Measurements from ENCODE around the gene PIK3R6.

The PIK3R6 gene

DNA sequence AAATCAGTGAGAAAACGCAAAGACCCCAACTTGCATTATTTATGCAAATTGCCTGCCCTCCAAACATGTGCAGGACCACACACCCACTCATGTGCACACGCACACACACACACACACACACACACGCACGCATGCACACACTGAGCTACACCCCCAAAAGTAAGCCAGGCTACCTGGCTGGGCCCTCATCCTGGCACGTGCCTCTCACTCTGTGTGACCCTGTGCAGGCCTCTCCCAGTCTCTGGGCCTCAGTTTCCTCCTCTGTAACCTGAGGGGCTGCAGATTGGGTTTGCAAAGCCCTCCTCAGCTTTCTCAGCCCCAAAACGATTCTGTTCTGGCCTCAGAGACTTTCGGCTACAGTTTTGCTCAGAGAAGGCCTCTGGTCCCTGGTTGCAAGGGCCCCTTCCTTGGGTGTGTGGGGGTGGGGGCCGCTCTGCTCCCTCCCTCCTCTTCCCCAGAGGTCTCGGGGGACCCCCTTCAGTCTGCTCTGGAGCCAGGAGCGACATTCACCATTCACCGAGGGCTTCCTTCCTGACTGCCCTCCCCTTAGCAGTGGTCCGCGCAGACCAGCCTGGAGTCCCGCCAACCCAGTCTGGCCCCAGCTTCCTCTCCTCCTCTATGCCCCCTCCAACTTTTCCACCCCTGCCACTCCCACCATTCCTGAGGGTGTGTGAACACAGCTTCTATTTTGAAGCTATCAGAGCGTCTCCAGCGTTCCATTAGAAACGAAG, 5.4 kb upstream of the PIK3R6 start:
- H3K9ac ChIP-seq (ENCODE audit: insufficient read length), result no peak overlapping the region
- no peak for DNase-seq (ENCODE audit: low read depth, low spot score)
- no peak overlapping the region for H3K4me3 ChIP-seq
- no peaks in the 10 kb centered on the region for H3K9me3 ChIP-seq (ENCODE audit: low read depth, low read length)
- no peaks in the 10 kb centered on the region for H3K36me3 ChIP-seq (ENCODE audit: insufficient read depth, low read length)
- TF ChIP-seq FOXP2 (optimal IDR thresholded peaks at IDR 0.05; ENCODE audit: control extremely low read depth, extremely low read length, insufficient read depth) (no peak), EZH2 (IDR thresholded peaks at IDR 0.05) (no peak)
- no peak overlapping the region for H3K27ac ChIP-seq

- DNase-seq (ENCODE audit: low read depth, low spot score), result no peak
- Histone ChIP-seq H3K9ac (ENCODE audit: insufficient read length) (no peak overlapping the region), H3K9me3 (ENCODE audit: low read depth, low read length) (no peaks in the 10 kb centered on the region), H3K36me3 (ENCODE audit: insufficient read depth, low read length) (no peaks in the 10 kb centered on the region), H3K27ac (no peak overlapping the region), H3K4me3 (no peak overlapping the region)
- TF ChIP-seq EZH2 (IDR thresholded peaks at IDR 0.05), result no peak
- TF ChIP-seq POLR2AphosphoS5 (IDR thresholded peaks at IDR 0.05; ENCODE audit: borderline replicate concordance, low read depth, low read length), result no peak
Measured at GRCh38 chr17:8872036-8872704, 4.7 kb upstream of the PIK3R6 start.

DNA sequence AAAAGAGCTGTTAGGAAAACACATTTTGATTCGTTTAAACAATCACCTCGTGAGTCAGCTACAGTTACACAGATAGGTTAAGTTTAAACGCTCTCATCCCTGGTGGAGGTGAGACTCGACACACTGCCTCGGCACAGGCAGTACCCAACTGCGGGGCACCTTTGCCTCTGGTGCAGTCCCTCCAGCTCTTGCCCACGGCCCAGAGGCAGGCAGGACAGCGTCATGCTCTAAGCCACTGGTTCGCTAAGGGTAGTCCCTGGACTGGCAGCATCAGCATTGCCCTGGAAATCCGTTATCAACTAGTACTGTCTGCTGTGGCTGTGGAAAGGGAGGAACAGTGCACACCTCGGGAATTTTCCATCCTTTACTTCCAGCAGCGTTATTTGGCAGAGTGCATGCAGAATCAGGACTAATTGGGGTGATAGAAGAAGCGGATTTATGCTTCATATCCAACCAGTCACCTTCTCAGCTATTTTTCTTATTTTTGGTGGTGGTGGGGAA, 3.7 kb upstream of the PIK3R6 start:
- Histone ChIP-seq H3K9me3 (ENCODE audit: low read depth, low read length) (no peaks in the 10 kb centered on the region), H3K4me3 (no peak overlapping the region), H3K36me3 (ENCODE audit: insufficient read depth, low read length) (no peaks in the 10 kb centered on the region), H3K27ac (no peak overlapping the region), H3K9ac (ENCODE audit: insufficient read length) (no peak overlapping the region)
- TF ChIP-seq EZH2 (IDR thresholded peaks at IDR 0.05) (no peak), FOXP2 (optimal IDR thresholded peaks at IDR 0.05; ENCODE audit: control extremely low read depth, extremely low read length, insufficient read depth) (no peak), POLR2AphosphoS5 (IDR thresholded peaks at IDR 0.05; ENCODE audit: borderline replicate concordance, low read depth, low read length) (no peak)
- DNase-seq (ENCODE audit: low read depth, low spot score), result no peak

GRCh38 chr17:8870406-8871040, 3.0 kb upstream of the PIK3R6 start:
- Histone ChIP-seq H3K9ac (ENCODE audit: insufficient read length) (no peak overlapping the region), H3K9me3 (ENCODE audit: low read depth, low read length) (no peaks in the 10 kb centered on the region), H3K36me3 (ENCODE audit: insufficient read depth, low read length) (no peaks in the 10 kb centered on the region), H3K27ac (no peak overlapping the region), H3K4me3 (no peak overlapping the region)
- DNase-seq (ENCODE audit: low read depth, low spot score), result no peak
- TF ChIP-seq EZH2 (IDR thresholded peaks at IDR 0.05) (no peak), FOXP2 (optimal IDR thresholded peaks at IDR 0.05; ENCODE audit: control extremely low read depth, extremely low read length, insufficient read depth) (no peak), POLR2AphosphoS5 (IDR thresholded peaks at IDR 0.05; ENCODE audit: borderline replicate concordance, low read depth, low read length) (no peak)

GRCh38 chr17:8869114-8869815, 1.8 kb upstream of the PIK3R6 start:
- H3K9me3 ChIP-seq (ENCODE audit: low read depth, low read length), result no peaks in the 10 kb centered on the region
- DNase-seq (ENCODE audit: low read depth, low spot score), result no peak
- no peaks in the 10 kb centered on the region for H3K36me3 ChIP-seq (ENCODE audit: insufficient read depth, low read length)
- H3K9ac ChIP-seq (ENCODE audit: insufficient read length), result no peak overlapping the region
- H3K4me3 ChIP-seq, result no peak overlapping the region
- H3K27ac ChIP-seq, result no peak overlapping the region
- TF ChIP-seq POLR2AphosphoS5 (IDR thresholded peaks at IDR 0.05; ENCODE audit: borderline replicate concordance, low read depth, low read length) (no peak), FOXP2 (optimal IDR thresholded peaks at IDR 0.05; ENCODE audit: control extremely low read depth, extremely low read length, insufficient read depth) (no peak), EZH2 (IDR thresholded peaks at IDR 0.05) (no peak)

- Histone ChIP-seq H3K9me3 (ENCODE audit: low read depth, low read length) (no peaks in the 10 kb centered on the region), H3K27ac (no peak overlapping the region), H3K36me3 (ENCODE audit: insufficient read depth, low read length) (no peaks in the 10 kb centered on the region), H3K9ac (ENCODE audit: insufficient read length) (no peak overlapping the region), H3K4me3 (no peak overlapping the region)
- no peak for DNase-seq (ENCODE audit: low read depth, low spot score)
- TF ChIP-seq EZH2 (IDR thresholded peaks at IDR 0.05) (no peak), POLR2AphosphoS5 (IDR thresholded peaks at IDR 0.05; ENCODE audit: borderline replicate concordance, low read depth, low read length) (no peak), FOXP2 (optimal IDR thresholded peaks at IDR 0.05; ENCODE audit: control extremely low read depth, extremely low read length, insufficient read depth) (no peak)
Measured at GRCh38 chr17:8868529-8868951, 1.1 kb upstream of the PIK3R6 start.

DNA sequence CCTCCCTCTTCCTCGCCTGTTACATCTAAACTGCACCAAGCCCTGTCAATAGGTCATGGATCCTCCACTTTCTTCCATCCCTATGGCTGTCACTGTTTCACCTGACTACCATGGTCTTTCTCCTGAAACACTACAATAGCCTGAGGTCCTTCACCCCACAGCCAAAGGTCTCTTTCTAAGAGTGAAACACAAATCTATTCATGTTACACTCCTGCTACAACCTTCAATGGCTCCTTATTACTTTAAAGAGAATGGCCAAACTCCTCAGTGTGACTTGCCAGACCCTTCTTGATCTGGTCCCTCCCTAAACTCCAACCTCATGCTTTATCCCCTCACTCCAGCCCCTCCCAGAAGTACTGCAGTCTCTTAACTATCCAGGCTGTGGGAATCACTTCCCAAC, 618 bp upstream of the PIK3R6 start:
- no peaks in the 10 kb centered on the region for H3K36me3 ChIP-seq (ENCODE audit: insufficient read depth, low read length)
- no peak overlapping the region for H3K9ac ChIP-seq (ENCODE audit: insufficient read length)

GRCh38 chr17:8865811-8866210, 1.7 kb downstream of the PIK3R6 start:
- Histone ChIP-seq H3K4me3 (no peak overlapping the region), H3K9ac (ENCODE audit: insufficient read length) (no peak overlapping the region), H3K27ac (no peak overlapping the region), H3K9me3 (ENCODE audit: low read depth, low read length) (no peaks in the 10 kb centered on the region), H3K36me3 (ENCODE audit: insufficient read depth, low read length) (no peaks in the 10 kb centered on the region)
- TF ChIP-seq EZH2 (IDR thresholded peaks at IDR 0.05) (no peak), POLR2AphosphoS5 (IDR thresholded peaks at IDR 0.05; ENCODE audit: borderline replicate concordance, low read depth, low read length) (no peak), FOXP2 (optimal IDR thresholded peaks at IDR 0.05; ENCODE audit: control extremely low read depth, extremely low read length, insufficient read depth) (no peak)
- DNase-seq (ENCODE audit: low read depth, low spot score), result no peak

More for the DNA sequence above, 618 bp upstream of the PIK3R6 start:
- no peak for TF ChIP-seq EZH2 (IDR thresholded peaks at IDR 0.05)
- TF ChIP-seq POLR2AphosphoS5 (IDR thresholded peaks at IDR 0.05; ENCODE audit: borderline replicate concordance, low read depth, low read length), result no peak
- TF ChIP-seq FOXP2 (optimal IDR thresholded peaks at IDR 0.05; ENCODE audit: control extremely low read depth, extremely low read length, insufficient read depth), result no peak
- DNase-seq (ENCODE audit: low read depth, low spot score), result no peak
- no peaks in the 10 kb centered on the region for H3K9me3 ChIP-seq (ENCODE audit: low read depth, low read length)
- H3K27ac ChIP-seq, result no peak overlapping the region
- no peak overlapping the region for H3K4me3 ChIP-seq
